HepG2 (cell line): Measurements from ENCODE around the gene S1PR2. TPM values are rescaled to one million over a fixed set of nuclear protein-coding genes. Genes with fewer than 3 reads are reported as not detected.
A peak's percentile ranks its signal among the peaks of the same experiment; 100 is the strongest.

Source experiments
- ATAC-seq: fragments of 200-7000 bp; cut with Tn5 transposase; 3 replicates; pipeline ENCODE4 v1.9.1; 2020; ENCODE audit warnings: mild to moderate bottlenecking, moderate library complexity
- BruUV-seq: library from RNA; stranded (reverse); fragments of 400-500 nt; replicated peaks from 2 replicates; lab custom pipeline; 2021; lab: Mats Ljungman, UMichigan
- CTCF ChIA-PET: fragments of 300-600 bp; formaldehyde crosslinking; extraction: SDS; loops from one replicate; lab custom pipeline; 2021; ENCODE audit warnings: low total read pairs, inconsistent platforms, low intra/inter-chr PET ratio; lab: Yijun Ruan, JAX
- POLR2A ChIA-PET: fragments of 350-600 bp; sonication (Branson Sonifier 250); formaldehyde crosslinking; loops from one replicate; lab custom pipeline; 2020; ENCODE audit warnings: antibody characterized with exemption, inconsistent platforms; lab: Yijun Ruan, JAX
- DNase-seq: peaks from one replicate; pipeline ENCODE4 v3.0.0-alpha.2; 2015; ENCODE audit warnings: low spot score
- FAIRE-seq: peaks from 3 replicates; lab custom pipeline; 2011; peaks lifted over from hg19 to GRCh38; lab: Jason Lieb, UNC
- H2AFZ ChIP-seq: one replicate; pipeline ENCODE4 v1.6.1; 2011; ENCODE audit warnings: low read length, inconsistent platforms
- H3K27ac ChIP-seq: fragments of 300-600 bp; 3 replicates; pipeline ENCODE4 v1.8.0; 2011; ENCODE audit warnings: mixed run types, mild to moderate bottlenecking, mixed read lengths, low read length, inconsistent platforms; ENCODE audit not compliant: insufficient read depth; ENCODE audit errors: extremely low read length
- H3K27me3 ChIP-seq, 2 experiments: fragments of 200-600 bp in 1 of 2; 2 replicates in 1 of 2; 3 replicates in 1 of 2; pipeline versions ENCODE4 v1.6.0 to v1.8.0; 2011; ENCODE audit warnings: low read length in 2 of 2, mild to moderate bottlenecking in 2 of 2, moderate library complexity in 2 of 2, inconsistent platforms in 1 of 2; ENCODE audit not compliant: insufficient read depth in 2 of 2, control insufficient read depth in 1 of 2
- H3K36me3 ChIP-seq, 2 experiments: fragments of 200-600 bp in 1 of 2; replicated peaks in 1 of 2; 2 replicates in 1 of 2; 3 replicates in 1 of 2; pipeline versions ENCODE4 v1.5.1 to v1.8.0; 2011; ENCODE audit warnings: low read length in 2 of 2, inconsistent platforms in 1 of 2; ENCODE audit not compliant: insufficient read depth in 2 of 2, control insufficient read depth in 1 of 2
- H3K4me1 ChIP-seq: 2 replicates; pipeline ENCODE4 v1.5.1; 2012; ENCODE audit warnings: low read length, inconsistent platforms; ENCODE audit not compliant: insufficient read depth
- H3K4me2 ChIP-seq: 2 replicates; pipeline ENCODE4 v1.6.0; 2011; ENCODE audit warnings: low read depth, low read length, inconsistent platforms
- H3K4me3 ChIP-seq, 3 experiments: fragments of 200-600 bp in 1 of 3; sonication (generic), shearing (Covaris generic) in 1 of 3; replicated peaks in 1 of 3; 2 replicates each; pipeline ENCODE4 v1.5.1; 2011 to 2016; ENCODE audit warnings: low read length in 3 of 3, inconsistent platforms in 2 of 3, low read depth in 2 of 3, mild to moderate bottlenecking in 2 of 3, control low read depth in 1 of 3, mixed read lengths in 1 of 3; ENCODE audit not compliant: insufficient read depth in 1 of 3
- H3K79me2 ChIP-seq: one replicate; pipeline ENCODE4 v1.6.1; 2011; ENCODE audit warnings: low read length, inconsistent platforms; ENCODE audit not compliant: insufficient read depth
- H3K9ac ChIP-seq: 2 replicates; pipeline ENCODE4 v1.6.0; 2011; ENCODE audit warnings: mild to moderate bottlenecking, low read depth, low read length, inconsistent platforms; ENCODE audit not compliant: insufficient read depth
- H3K9me3 ChIP-seq: 2 replicates; pipeline ENCODE4 v1.5.1; 2012; ENCODE audit warnings: mild to moderate bottlenecking, low read length
- H4K20me1 ChIP-seq: 2 replicates; pipeline ENCODE4 v1.6.0; 2011; ENCODE audit warnings: inconsistent platforms, mild to moderate bottlenecking, low read length, moderate library complexity; ENCODE audit not compliant: insufficient read depth
- HOMEZ ChIP-seq: IDR thresholded peaks from 2 replicates; pipeline ENCODE4 v1.6.1; 2016; ENCODE audit warnings: low read depth
- NR2F6 ChIP-seq, 2 experiments: IDR thresholded peaks; 2 replicates each; pipeline ENCODE4 v1.6.1; 2016; ENCODE audit warnings: antibody characterized with exemption in 1 of 2, mild to moderate bottlenecking in 1 of 2
- POLR2AphosphoS2 ChIP-seq: IDR thresholded peaks from 2 replicates; pipeline ENCODE4 v1.6.1; 2011; ENCODE audit warnings: low read depth, low read length, improper control_type of control experiment
- THAP8 ChIP-seq: sonication (generic); formaldehyde crosslinking; IDR thresholded peaks from 2 replicates; pipeline ENCODE4 v1.5.1; 2020; ENCODE audit warnings: missing genetic modification reagents, mild to moderate bottlenecking, borderline replicate concordance
- ZNF121 ChIP-seq: sonication (generic); formaldehyde crosslinking; IDR thresholded peaks from 2 replicates; pipeline ENCODE4 v1.5.0; 2020; ENCODE audit warnings: mild to moderate bottlenecking, missing genetic modification reagents
- ZNF678 ChIP-seq: sonication (generic); formaldehyde crosslinking; IDR thresholded peaks from 2 replicates; pipeline ENCODE4 v1.4.0; 2020; ENCODE audit warnings: mild to moderate bottlenecking, missing genetic modification reagents
- ZNF790 ChIP-seq: sonication (generic); formaldehyde crosslinking; IDR thresholded peaks from 2 replicates; pipeline ENCODE4 v1.8.0; 2022; ENCODE audit warnings: missing genetic modification reagents, mild to moderate bottlenecking, borderline replicate concordance
- WGBS: methylation state at CpG from one replicate; pipeline ENCODE4 v1.1.6; 2017; ENCODE audit warnings: low lambda C conversion rate; 5-methylcytosine and 5-hydroxymethylcytosine counted together
- in situ Hi-C: cut with HindIII; loops from 2 replicates; pipeline ENCODE4 v1.10.0; 2017; ENCODE audit warnings: low pct_unique_long_range_greater_than_20kb; ENCODE audit not compliant: extremely low pct_ligation_motif_present
- intact Hi-C: fragments of 100-400 bp; cut with micrococcal nuclease; formaldehyde crosslinking; loops from one replicate; pipeline ENCODE4 v1.10.0; 2022; ENCODE audit not compliant: unreplicated experiment
- polyA plus RNA-seq, 8 experiments: library from polyadenylated mRNA; depleted of rRNA in 3 of 8; stranded (reverse) in 7 of 8; unstranded in 1 of 8; fragments of >200 nt; fragmentation: Illumina TruSeq in 4 of 8; extraction: Trizol in 4 of 8; gene quantifications; 2 replicates each; pipeline versions ENCODE4 v1.2.1 to v1.2.3, GENCODE V29; 2011 to 2016; ENCODE audit warnings: low read depth in 4 of 8, missing spikeins in 1 of 8, mixed read lengths in 1 of 8; ENCODE audit not compliant: insufficient read depth in 1 of 8
- total RNA-seq, 5 experiments: library from RNA; depleted of rRNA; stranded (reverse); fragments of >200 nt; fragmentation: Illumina TruSeq; extraction: Trizol; gene quantifications; 2 replicates each; pipeline ENCODE4 v1.2.3, GENCODE V29; 2016; ENCODE audit warnings: low read depth in 1 of 5

S1PR2 gene
- total and polyA plus RNA-seq, 2 of the 13 experiments (the other 11 are each of a cell fraction or from before 2014, with no cell fraction given) = 0.91 to 1.3 TPM

DNA sequence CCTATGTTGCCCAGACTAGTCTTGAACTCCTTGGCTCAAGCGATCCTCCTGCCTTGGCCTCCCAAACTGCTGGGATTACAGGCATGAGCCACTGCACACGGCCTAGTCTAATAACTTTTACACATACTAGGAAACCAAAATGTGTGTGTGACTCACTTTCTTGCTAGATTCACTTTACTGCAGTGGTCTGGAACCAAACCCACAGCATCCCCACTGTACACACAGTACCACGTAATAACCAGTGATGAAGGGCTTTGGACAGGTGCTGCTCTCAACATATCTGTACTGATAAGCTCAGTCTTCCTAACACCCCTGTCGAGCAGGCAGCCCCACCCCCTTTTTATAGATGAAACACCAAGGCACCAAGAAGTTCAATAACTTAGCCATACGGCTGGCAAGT, 41.5 kb downstream of the S1PR2 start (continued):
- TF ChIP-seq ZNF790 (CRISPR knock-in tag) (no peak), THAP8 (no peak)

- no TSS peak for BruUV-seq
- ChIA-PET CTCF (no interaction called here), POLR2A (no interaction called here)
- H3K27me3 ChIP-seq = no peaks in the 10 kb centered on the region
- no peak overlapping the region for H3K4me3 ChIP-seq
- peaks cover 17% of the 10 kb centered on the region for H3K4me1 ChIP-seq
- H3K9me3 ChIP-seq = no peaks in the 10 kb centered on the region
- peaks cover 8 to 39% of the 10 kb centered on the region in 2 experiments for H3K36me3 ChIP-seq
- intact Hi-C loops = no loop called here
- 97% methylated on average over 11 of the region's 11 CpGs for WGBS
- no peak overlapping the region for H2AFZ ChIP-seq
- peaks cover 9% of the 10 kb centered on the region; the same call in 1 of the 2 replicates for H4K20me1 ChIP-seq
- H3K79me2 ChIP-seq = peaks cover 57% of the 10 kb centered on the region
- H3K27ac ChIP-seq = no peak overlapping the region
- TF ChIP-seq ZNF121 (0 out of 2 replicates have a peak, but pooled peaks have one; percentile 24), HOMEZ (CRISPR knock-in tag) (no peak)
- TF ChIP-seq, all 625 proteins: peak for 1
- in situ Hi-C loops = no loop called here
- no peak for FAIRE-seq
- no peak for DNase-seq
- no peak for ATAC-seq
- Histone ChIP-seq H3K9ac (no peak overlapping the region), H3K4me2 (no peak overlapping the region)
These were observed 43.8 kb downstream of the S1PR2 start for GRCh38 chr19:10187315-10187714.

GRCh38 chr19:10184636-10185035, 46.5 kb downstream of the S1PR2 start:
- CTCF ChIA-PET = no interaction called here
- intact Hi-C loops = no loop called here
- POLR2A ChIA-PET = no interaction called here

More at GRCh38 chr19:10184636-10185035, 46.5 kb downstream of the S1PR2 start:
- DNase-seq (no peak), FAIRE-seq (no peak), ATAC-seq (no peak)
- in situ Hi-C loops = no loop called here
- TF ChIP-seq NR2F6 (IDR thresholded peaks at IDR 0.05) (no peak), NR2F6 (CRISPR knock-in tag; IDR thresholded peaks at IDR 0.05) (no peak), ZNF678 (CRISPR knock-in tag) (no peak), POLR2AphosphoS2 (no peak)
- no peaks in the 10 kb centered on the region for H3K4me1 ChIP-seq
- no TSS peak for BruUV-seq
- H2AFZ ChIP-seq = no peak overlapping the region
- H3K9ac ChIP-seq = no peak overlapping the region
- 98% methylated on average over 4 of the region's 5 CpGs for WGBS
- H3K9me3 ChIP-seq = no peaks in the 10 kb centered on the region
- H3K36me3 ChIP-seq = peaks cover 14 to 48% of the 10 kb centered on the region in 2 experiments
- H4K20me1 ChIP-seq = 0 out of 2 replicates have a peak, but pooled peaks cover 5% of the 10 kb centered on the region
- no peak overlapping the region for H3K27ac ChIP-seq
- no peak overlapping the region for H3K4me2 ChIP-seq
- H3K79me2 ChIP-seq = peaks cover 39% of the 10 kb centered on the region
- H3K27me3 ChIP-seq = no peaks in the 10 kb centered on the region
- no peak overlapping the region for H3K4me3 ChIP-seq
